GM23248 (cell line): ENCODE results near the gene PDE6B.

Experiments
- EZH2 ChIP-seq: fragments of 200-600 bp; sonication (generic); IDR thresholded peaks from 2 replicates; pipeline ENCODE4 v1.6.1; 2018; ENCODE audit warnings: antibody characterized with exemption, mild to moderate bottlenecking; ENCODE audit not compliant: insufficient read depth, poor library complexity, severe bottlenecking
- EZH2phosphoT487 ChIP-seq: fragments of 200-600 bp; sonication (generic); IDR thresholded peaks from 2 replicates; pipeline ENCODE4 v1.6.1; 2018; ENCODE audit warnings: antibody characterized with exemption, moderate library complexity, mild to moderate bottlenecking, low read depth; ENCODE audit not compliant: insufficient read depth

GRCh38 chr4:612052-612748 is 13.2 kb upstream of the PDE6B start:
- TF ChIP-seq EZH2phosphoT487 (no peak), EZH2 (no peak)
